ENCODE measurements around the gene DIPK2A.

DIPK2A gene

GRCh38 chr3:143977341-143978262 lies 6.0 kb downstream of the DIPK2A start:
- H3K4me3 ChIP-seq (ENCODE audit: low read length): no peak overlapping the region
- H3K4me1 ChIP-seq (ENCODE audit: control insufficient read depth, low read depth, low read length): peaks cover 45% of the 10 kb centered on the region
- H3K9me3 ChIP-seq (ENCODE audit: control insufficient read depth, low read depth, low read length): no peaks in the 10 kb centered on the region
- no peak overlapping the region for H3K27ac ChIP-seq (ENCODE audit: low read length)
- no peaks in the 10 kb centered on the region for H3K36me3 ChIP-seq (ENCODE audit: control insufficient read depth, low read depth, low read length)
- no peak overlapping the region for H3K9ac ChIP-seq (ENCODE audit: low read length)
- no peaks in the 10 kb centered on the region for H3K27me3 ChIP-seq (ENCODE audit: control insufficient read depth, insufficient read depth, low read length)

- H3K4me1 ChIP-seq (ENCODE audit: control insufficient read depth, low read depth, low read length): peaks cover 45% of the 10 kb centered on the region
- H3K9ac ChIP-seq (ENCODE audit: low read length): no peak overlapping the region
- no peaks in the 10 kb centered on the region for H3K9me3 ChIP-seq (ENCODE audit: control insufficient read depth, low read depth, low read length)
- H3K36me3 ChIP-seq (ENCODE audit: control insufficient read depth, low read depth, low read length): no peaks in the 10 kb centered on the region
- H3K27ac ChIP-seq (ENCODE audit: low read length): no peak overlapping the region
- no peak overlapping the region for H3K4me3 ChIP-seq (ENCODE audit: low read length)
- H3K27me3 ChIP-seq (ENCODE audit: control insufficient read depth, insufficient read depth, low read length): no peaks in the 10 kb centered on the region
Measured at GRCh38 chr3:143978263-143978631, 6.6 kb downstream of the DIPK2A start.

GRCh38 chr3:143979041-143979440 lies 7.4 kb downstream of the DIPK2A start:
- H3K4me1 ChIP-seq (ENCODE audit: control insufficient read depth, low read depth, low read length): peaks cover 44% of the 10 kb centered on the region

GRCh38 chr3:143979813-143980212 lies 8.2 kb downstream of the DIPK2A start:
- Histone ChIP-seq H3K9ac (ENCODE audit: low read length) (no peak overlapping the region), H3K4me1 (ENCODE audit: control insufficient read depth, low read depth, low read length) (peaks cover 36% of the 10 kb centered on the region), H3K9me3 (ENCODE audit: control insufficient read depth, low read depth, low read length) (no peaks in the 10 kb centered on the region), H3K27ac (ENCODE audit: low read length) (no peak overlapping the region), H3K4me3 (ENCODE audit: low read length) (no peak overlapping the region), H3K36me3 (ENCODE audit: control insufficient read depth, low read depth, low read length) (no peaks in the 10 kb centered on the region), H3K27me3 (ENCODE audit: control insufficient read depth, insufficient read depth, low read length) (no peaks in the 10 kb centered on the region)

More at GRCh38 chr3:143979041-143979440, 7.4 kb downstream of the DIPK2A start:
- H3K9ac ChIP-seq (ENCODE audit: low read length): no peak overlapping the region
- H3K9me3 ChIP-seq (ENCODE audit: control insufficient read depth, low read depth, low read length): no peaks in the 10 kb centered on the region
- H3K27ac ChIP-seq (ENCODE audit: low read length): no peak overlapping the region
- H3K4me3 ChIP-seq (ENCODE audit: low read length): no peak overlapping the region
- no peaks in the 10 kb centered on the region for H3K27me3 ChIP-seq (ENCODE audit: control insufficient read depth, insufficient read depth, low read length)
- no peaks in the 10 kb centered on the region for H3K36me3 ChIP-seq (ENCODE audit: control insufficient read depth, low read depth, low read length)

- Histone ChIP-seq H3K4me1 (ENCODE audit: control insufficient read depth, low read depth, low read length) (no peaks in the 10 kb centered on the region), H3K36me3 (ENCODE audit: control insufficient read depth, low read depth, low read length) (peaks cover 9% of the 10 kb centered on the region), H3K4me3 (ENCODE audit: low read length) (no peak overlapping the region), H3K9me3 (ENCODE audit: control insufficient read depth, low read depth, low read length) (no peaks in the 10 kb centered on the region), H3K9ac (ENCODE audit: low read length) (no peak overlapping the region), H3K27me3 (ENCODE audit: control insufficient read depth, insufficient read depth, low read length) (no peaks in the 10 kb centered on the region), H3K27ac (ENCODE audit: low read length) (no peak overlapping the region)
Measured at GRCh38 chr3:143988306-143988705, 16.7 kb downstream of the DIPK2A start.

- H3K36me3 ChIP-seq (ENCODE audit: control insufficient read depth, low read depth, low read length): peaks cover 9% of the 10 kb centered on the region
- H3K27me3 ChIP-seq (ENCODE audit: control insufficient read depth, insufficient read depth, low read length): no peaks in the 10 kb centered on the region
- no peaks in the 10 kb centered on the region for H3K9me3 ChIP-seq (ENCODE audit: control insufficient read depth, low read depth, low read length)
- no peak overlapping the region for H3K4me3 ChIP-seq (ENCODE audit: low read length)
- H3K9ac ChIP-seq (ENCODE audit: low read length): no peak overlapping the region
- H3K27ac ChIP-seq (ENCODE audit: low read length): no peak overlapping the region
- H3K4me1 ChIP-seq (ENCODE audit: control insufficient read depth, low read depth, low read length): no peaks in the 10 kb centered on the region
Measured at GRCh38 chr3:143989461-143989860, 17.8 kb downstream of the DIPK2A start.

- H3K4me1 ChIP-seq (ENCODE audit: control insufficient read depth, low read depth, low read length): no peaks in the 10 kb centered on the region
- no peaks in the 10 kb centered on the region for H3K27me3 ChIP-seq (ENCODE audit: control insufficient read depth, insufficient read depth, low read length)
- peaks cover 9% of the 10 kb centered on the region for H3K36me3 ChIP-seq (ENCODE audit: control insufficient read depth, low read depth, low read length)
- H3K27ac ChIP-seq (ENCODE audit: low read length): no peak overlapping the region
- no peak overlapping the region for H3K9ac ChIP-seq (ENCODE audit: low read length)
- H3K4me3 ChIP-seq (ENCODE audit: low read length): no peak overlapping the region
- H3K9me3 ChIP-seq (ENCODE audit: control insufficient read depth, low read depth, low read length): no peaks in the 10 kb centered on the region
Measured at GRCh38 chr3:143991713-143992112, 20.1 kb downstream of the DIPK2A start.

- H3K4me3 ChIP-seq (ENCODE audit: low read length): no peak overlapping the region
- H3K27ac ChIP-seq (ENCODE audit: low read length): no peak overlapping the region
- H3K9me3 ChIP-seq (ENCODE audit: control insufficient read depth, low read depth, low read length): no peaks in the 10 kb centered on the region
- H3K27me3 ChIP-seq (ENCODE audit: control insufficient read depth, insufficient read depth, low read length): no peaks in the 10 kb centered on the region
- H3K36me3 ChIP-seq (ENCODE audit: control insufficient read depth, low read depth, low read length): no peaks in the 10 kb centered on the region
- no peak overlapping the region for H3K9ac ChIP-seq (ENCODE audit: low read length)
- no peaks in the 10 kb centered on the region for H3K4me1 ChIP-seq (ENCODE audit: control insufficient read depth, low read depth, low read length)
Measured at GRCh38 chr3:143998266-143998665, 26.6 kb downstream of the DIPK2A start.

GRCh38 chr3:144003051-144003450 lies 31.4 kb downstream of the DIPK2A start:
- Histone ChIP-seq H3K27me3 (ENCODE audit: control insufficient read depth, insufficient read depth, low read length) (no peaks in the 10 kb centered on the region), H3K9me3 (ENCODE audit: control insufficient read depth, low read depth, low read length) (no peaks in the 10 kb centered on the region), H3K4me1 (ENCODE audit: control insufficient read depth, low read depth, low read length) (no peaks in the 10 kb centered on the region), H3K36me3 (ENCODE audit: control insufficient read depth, low read depth, low read length) (no peaks in the 10 kb centered on the region), H3K27ac (ENCODE audit: low read length) (no peak overlapping the region), H3K9ac (ENCODE audit: low read length) (no peak overlapping the region), H3K4me3 (ENCODE audit: low read length) (no peak overlapping the region)

GRCh38 chr3:144010371-144010770 lies 38.7 kb downstream of the DIPK2A start:
- Histone ChIP-seq H3K4me1 (ENCODE audit: control insufficient read depth, low read depth, low read length) (no peaks in the 10 kb centered on the region), H3K9me3 (ENCODE audit: control insufficient read depth, low read depth, low read length) (no peaks in the 10 kb centered on the region), H3K9ac (ENCODE audit: low read length) (no peak overlapping the region), H3K27me3 (ENCODE audit: control insufficient read depth, insufficient read depth, low read length) (no peaks in the 10 kb centered on the region), H3K36me3 (ENCODE audit: control insufficient read depth, low read depth, low read length) (no peaks in the 10 kb centered on the region), H3K4me3 (ENCODE audit: low read length) (no peak overlapping the region), H3K27ac (ENCODE audit: low read length) (no peak overlapping the region)

- Histone ChIP-seq H3K9ac (ENCODE audit: low read length) (no peak overlapping the region), H3K27me3 (ENCODE audit: control insufficient read depth, insufficient read depth, low read length) (no peaks in the 10 kb centered on the region), H3K4me3 (ENCODE audit: low read length) (no peak overlapping the region), H3K27ac (ENCODE audit: low read length) (no peak overlapping the region), H3K4me1 (ENCODE audit: control insufficient read depth, low read depth, low read length) (no peaks in the 10 kb centered on the region), H3K36me3 (ENCODE audit: control insufficient read depth, low read depth, low read length) (no peaks in the 10 kb centered on the region), H3K9me3 (ENCODE audit: control insufficient read depth, low read depth, low read length) (no peaks in the 10 kb centered on the region)
Measured at GRCh38 chr3:144011251-144011799, 39.7 kb downstream of the DIPK2A start.

GRCh38 chr3:144015133-144015532 lies 43.5 kb downstream of the DIPK2A start:
- Histone ChIP-seq H3K4me1 (ENCODE audit: control insufficient read depth, low read depth, low read length) (no peaks in the 10 kb centered on the region), H3K27me3 (ENCODE audit: control insufficient read depth, insufficient read depth, low read length) (no peaks in the 10 kb centered on the region), H3K4me3 (ENCODE audit: low read length) (no peak overlapping the region), H3K9ac (ENCODE audit: low read length) (no peak overlapping the region), H3K36me3 (ENCODE audit: control insufficient read depth, low read depth, low read length) (no peaks in the 10 kb centered on the region), H3K9me3 (ENCODE audit: control insufficient read depth, low read depth, low read length) (no peaks in the 10 kb centered on the region), H3K27ac (ENCODE audit: low read length) (no peak overlapping the region)
